ENCODE results near the gene APOL3. TPM values are rescaled to one million over a fixed set of nuclear protein-coding genes. Genes with fewer than 3 reads are reported as not detected.

APOL3 gene
- total RNA-seq, 2 donors from 2014 or later, result 13.8 to 29.5 TPM

DNA sequence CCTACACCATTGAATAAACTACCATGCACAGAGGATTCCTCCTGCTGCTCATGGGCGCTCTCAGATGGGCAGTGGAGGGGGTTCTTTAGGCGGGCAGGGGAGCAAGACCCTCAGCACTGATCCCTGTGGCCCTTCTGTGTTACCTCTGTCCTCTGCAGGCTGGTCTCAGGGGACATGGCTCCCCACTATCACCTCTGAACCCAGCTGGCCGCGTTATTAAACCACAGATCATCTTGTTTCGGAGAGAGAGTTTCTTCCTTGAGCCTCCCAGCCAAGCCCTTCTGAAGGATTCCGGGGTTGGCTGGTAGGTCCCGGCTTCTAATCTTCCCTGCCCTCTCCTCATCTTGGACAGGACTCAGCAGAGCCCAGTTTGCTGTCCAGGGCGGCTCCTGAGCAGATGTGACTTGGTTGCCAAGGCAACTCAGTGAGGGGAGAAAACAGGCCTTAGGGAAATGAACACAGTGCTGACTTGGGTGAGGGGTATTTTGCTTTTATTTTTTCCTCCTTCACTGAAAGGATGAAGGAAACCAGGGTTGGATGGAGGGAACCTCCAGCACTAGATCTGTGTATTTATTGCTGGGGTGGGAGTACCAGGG lies 13.3 kb downstream of the APOL3 start:
- H3K4me3 ChIP-seq, result no peak overlapping the region
- DNase-seq (ENCODE audit: low spot score), result no peak
- H3K4me1 ChIP-seq, result peaks cover 0 to 34% of the 10 kb centered on the region in 2 donors
- no peaks in the 10 kb centered on the region for H3K9me3 ChIP-seq
- no peaks in the 10 kb centered on the region for H3K27me3 ChIP-seq
- peaks cover 43% of the 10 kb centered on the region for H3K36me3 ChIP-seq
- TF ChIP-seq, protein P1, sequence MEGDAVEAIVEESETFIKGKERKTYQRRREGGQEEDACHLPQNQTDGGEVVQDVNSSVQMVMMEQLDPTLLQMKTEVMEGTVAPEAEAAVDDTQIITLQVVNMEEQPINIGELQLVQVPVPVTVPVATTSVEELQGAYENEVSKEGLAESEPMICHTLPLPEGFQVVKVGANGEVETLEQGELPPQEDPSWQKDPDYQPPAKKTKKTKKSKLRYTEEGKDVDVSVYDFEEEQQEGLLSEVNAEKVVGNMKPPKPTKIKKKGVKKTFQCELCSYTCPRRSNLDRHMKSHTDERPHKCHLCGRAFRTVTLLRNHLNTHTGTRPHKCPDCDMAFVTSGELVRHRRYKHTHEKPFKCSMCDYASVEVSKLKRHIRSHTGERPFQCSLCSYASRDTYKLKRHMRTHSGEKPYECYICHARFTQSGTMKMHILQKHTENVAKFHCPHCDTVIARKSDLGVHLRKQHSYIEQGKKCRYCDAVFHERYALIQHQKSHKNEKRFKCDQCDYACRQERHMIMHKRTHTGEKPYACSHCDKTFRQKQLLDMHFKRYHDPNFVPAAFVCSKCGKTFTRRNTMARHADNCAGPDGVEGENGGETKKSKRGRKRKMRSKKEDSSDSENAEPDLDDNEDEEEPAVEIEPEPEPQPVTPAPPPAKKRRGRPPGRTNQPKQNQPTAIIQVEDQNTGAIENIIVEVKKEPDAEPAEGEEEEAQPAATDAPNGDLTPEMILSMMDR (IDR thresholded peaks at IDR 0.05), result no peak
- H3K27ac ChIP-seq, result peak overlapping the region in 1 of 2 donors; percentile 4

DNA sequence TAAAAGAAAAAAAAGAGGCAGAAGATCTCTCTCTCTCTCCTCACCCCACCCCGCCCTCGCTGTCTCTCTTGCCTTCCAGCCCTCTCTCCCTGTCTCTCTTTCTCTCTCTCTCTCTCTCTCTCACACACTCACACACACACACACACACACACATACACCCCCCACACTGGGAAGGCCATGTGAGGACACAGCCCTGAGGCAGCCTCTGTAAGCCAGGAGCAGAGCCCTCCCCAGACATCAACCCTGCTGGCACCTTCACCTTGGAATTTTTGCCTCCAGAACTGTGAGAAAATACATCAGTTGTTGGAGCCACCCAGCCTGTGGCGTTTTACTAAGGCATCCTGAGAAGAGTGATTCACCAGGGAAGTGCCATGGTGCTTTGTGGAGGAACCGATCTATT lies 14.7 kb downstream of the APOL3 start:
- H3K27me3 ChIP-seq, result no peaks in the 10 kb centered on the region
- H3K4me1 ChIP-seq, result peaks cover 0 to 25% of the 10 kb centered on the region in 2 donors
- H3K36me3 ChIP-seq, result peaks cover 57% of the 10 kb centered on the region
- H3K9me3 ChIP-seq, result no peaks in the 10 kb centered on the region
- H3K27ac ChIP-seq, result no peak overlapping the region
- DNase-seq (ENCODE audit: low spot score), result no peak
- TF ChIP-seq, protein P1 (IDR thresholded peaks at IDR 0.05), result no peak
- H3K4me3 ChIP-seq, result no peak overlapping the region

DNA sequence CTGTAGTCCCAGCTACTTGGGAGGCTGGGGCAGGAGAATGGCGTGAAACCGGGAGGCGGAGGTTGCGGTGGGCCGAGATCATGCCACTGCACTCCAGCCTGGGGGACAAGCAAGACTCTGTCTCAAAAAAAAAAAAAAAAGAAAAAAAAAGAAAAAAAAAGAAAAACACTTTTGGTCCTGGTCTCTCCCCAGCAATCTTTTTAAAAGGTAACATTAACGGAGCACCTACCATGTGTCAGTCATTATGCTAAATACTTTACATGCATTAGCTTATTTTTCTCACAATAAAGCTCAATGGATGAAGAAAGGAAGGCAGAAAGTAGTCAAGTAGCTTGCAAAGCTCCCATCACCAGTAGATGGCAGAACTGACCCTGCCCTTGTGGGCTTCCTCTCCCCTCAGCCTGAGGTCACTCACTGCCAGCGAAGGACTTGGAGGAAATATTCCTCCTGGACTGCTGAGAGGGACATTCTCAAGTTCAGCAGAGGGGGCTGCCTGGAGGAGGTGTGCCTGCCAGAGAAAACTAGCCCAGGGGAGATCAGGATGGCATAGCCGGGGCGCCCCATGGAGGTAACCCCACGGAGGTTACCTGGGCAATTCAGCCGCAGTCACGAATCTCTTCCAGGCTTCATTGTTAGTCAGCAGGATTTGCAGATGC lies 15.5 kb downstream of the APOL3 start:
- peaks cover 60% of the 10 kb centered on the region for H3K36me3 ChIP-seq
- H3K27me3 ChIP-seq, result no peaks in the 10 kb centered on the region
- H3K4me3 ChIP-seq, result no peak overlapping the region
- TF ChIP-seq, protein P1 (IDR thresholded peaks at IDR 0.05), result peak; percentile 64 to 86
- peak; percentile 77 for DNase-seq (ENCODE audit: low spot score)
- no peaks in the 10 kb centered on the region for H3K9me3 ChIP-seq
- peak overlapping the region in 1 of 2 donors; percentile 35 for H3K27ac ChIP-seq
- H3K4me1 ChIP-seq, result peaks cover 0 to 19% of the 10 kb centered on the region in 2 donors

GRCh38 chr22:36143956-36144355 lies 16.6 kb downstream of the APOL3 start:
- Histone ChIP-seq H3K27ac (no peak overlapping the region), H3K36me3 (peaks cover 51% of the 10 kb centered on the region), H3K4me3 (no peak overlapping the region), H3K9me3 (no peaks in the 10 kb centered on the region), H3K4me1 (peaks cover 0 to 15% of the 10 kb centered on the region in 2 donors), H3K27me3 (no peaks in the 10 kb centered on the region)
- no peak for DNase-seq (ENCODE audit: low spot score)
- TF ChIP-seq, protein P1 (IDR thresholded peaks at IDR 0.05), result no peak

GRCh38 chr22:36143066-36143815 lies 17.3 kb downstream of the APOL3 start:
- Histone ChIP-seq H3K36me3 (peaks cover 44% of the 10 kb centered on the region), H3K9me3 (no peaks in the 10 kb centered on the region)
- TF ChIP-seq, protein P1 (IDR thresholded peaks at IDR 0.05), result no peak

More at GRCh38 chr22:36143066-36143815, 17.3 kb downstream of the APOL3 start:
- Histone ChIP-seq H3K4me1 (peaks cover 0 to 15% of the 10 kb centered on the region in 2 donors), H3K27ac (no peak overlapping the region), H3K4me3 (no peak overlapping the region), H3K27me3 (no peaks in the 10 kb centered on the region)
- no peak for DNase-seq (ENCODE audit: low spot score)
